Right lobe of liver (tissue), 4 donors: ENCODE results near the gene FBXL14.

Experiments used
- POLR2A ChIP-seq: fragments of 450-650 bp; IDR thresholded peaks from one replicate; pipeline ENCODE4 v1.6.1; 2017; ENCODE audit warnings: antibody characterized with exemption, mild to moderate bottlenecking
- TF ChIP-seq, protein P1 (sequence below), 4 donors: fragments of 200-600 bp in 3 of 4; fragments of 450-650 bp in 1 of 4; IDR thresholded peaks; one replicate each; pipeline versions ENCODE4 v1.5.1 to v1.8.0; 2016 to 2022; ENCODE audit warnings: antibody characterized with exemption in 4 of 4, mild to moderate bottlenecking in 2 of 4
- donor health status: DM: no; HTN: no; CAD: no.
- donor health status: DM: no; HTN: no; CAD: no.
- donor health status: DM: no; HTN: yes; CAD: no.

DNA sequence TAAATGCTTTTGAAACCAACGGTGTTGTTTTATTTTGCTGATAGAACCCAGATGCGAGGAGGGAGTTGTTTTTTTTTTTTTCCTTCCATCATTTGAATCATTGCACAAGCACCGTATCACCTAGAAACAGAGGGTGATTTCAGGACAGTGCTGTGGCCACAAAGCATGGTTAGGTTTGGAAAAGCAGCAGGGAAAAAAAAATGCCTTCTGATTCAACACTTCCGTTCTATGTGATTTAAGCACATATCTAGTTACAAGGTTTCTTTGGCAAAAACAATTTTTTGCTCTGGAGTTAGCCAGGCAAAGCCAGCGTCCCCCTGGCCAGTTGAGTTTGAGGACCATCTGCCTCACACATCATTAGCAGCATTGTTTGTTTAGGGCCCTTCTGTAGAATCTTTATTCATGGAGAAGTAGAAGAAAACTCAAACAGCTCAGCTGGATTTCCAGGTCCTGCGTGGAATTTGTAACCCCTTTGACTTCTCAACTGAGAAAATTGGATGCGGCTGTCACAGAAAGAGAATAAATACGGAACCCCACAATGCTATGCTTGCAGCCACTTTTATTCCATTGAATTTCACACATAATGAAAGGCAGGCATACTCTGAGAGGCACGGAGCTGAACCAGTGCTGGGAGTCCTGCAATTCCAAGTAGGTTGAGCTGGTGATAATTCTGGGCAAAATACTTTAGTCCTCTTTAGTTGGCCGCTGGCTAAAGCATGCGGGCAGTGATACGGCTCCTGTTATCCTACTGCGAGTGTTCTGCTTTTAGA is 17.6 kb upstream of the FBXL14 start:
- TF ChIP-seq, protein P1, sequence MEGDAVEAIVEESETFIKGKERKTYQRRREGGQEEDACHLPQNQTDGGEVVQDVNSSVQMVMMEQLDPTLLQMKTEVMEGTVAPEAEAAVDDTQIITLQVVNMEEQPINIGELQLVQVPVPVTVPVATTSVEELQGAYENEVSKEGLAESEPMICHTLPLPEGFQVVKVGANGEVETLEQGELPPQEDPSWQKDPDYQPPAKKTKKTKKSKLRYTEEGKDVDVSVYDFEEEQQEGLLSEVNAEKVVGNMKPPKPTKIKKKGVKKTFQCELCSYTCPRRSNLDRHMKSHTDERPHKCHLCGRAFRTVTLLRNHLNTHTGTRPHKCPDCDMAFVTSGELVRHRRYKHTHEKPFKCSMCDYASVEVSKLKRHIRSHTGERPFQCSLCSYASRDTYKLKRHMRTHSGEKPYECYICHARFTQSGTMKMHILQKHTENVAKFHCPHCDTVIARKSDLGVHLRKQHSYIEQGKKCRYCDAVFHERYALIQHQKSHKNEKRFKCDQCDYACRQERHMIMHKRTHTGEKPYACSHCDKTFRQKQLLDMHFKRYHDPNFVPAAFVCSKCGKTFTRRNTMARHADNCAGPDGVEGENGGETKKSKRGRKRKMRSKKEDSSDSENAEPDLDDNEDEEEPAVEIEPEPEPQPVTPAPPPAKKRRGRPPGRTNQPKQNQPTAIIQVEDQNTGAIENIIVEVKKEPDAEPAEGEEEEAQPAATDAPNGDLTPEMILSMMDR (IDR thresholded peaks at IDR 0.05) = no peak
- TF ChIP-seq POLR2A = no peak
